Tibial nerve (tissue), 4 donors: ENCODE measurements around the gene PRLR.

Experiments used
- CTCF ChIP-seq, 5 experiments: fragments of 200-600 bp in 3 of 5; fragments of 450-650 bp in 2 of 5; sonication (generic) in 3 of 5; IDR thresholded peaks; one replicate each; pipeline ENCODE4 v1.5.1; 2016 to 2019; ENCODE audit warnings: antibody characterized with exemption in 5 of 5, mild to moderate bottlenecking in 3 of 5, moderate library complexity in 2 of 5
- EP300 ChIP-seq, 2 donors: sonication (generic); formaldehyde crosslinking; IDR thresholded peaks; one replicate each; pipeline ENCODE4 v1.6.1; 2017; ENCODE audit warnings: antibody characterized with exemption in 2 of 2, mild to moderate bottlenecking in 1 of 2
- POLR2A ChIP-seq, 2 donors: fragments of 450-650 bp; IDR thresholded peaks; one replicate each; pipeline ENCODE4 v1.6.1; 2017; ENCODE audit warnings: antibody characterized with exemption in 2 of 2, mild to moderate bottlenecking in 2 of 2, moderate library complexity in 2 of 2

GRCh38 chr5:35010676-35011075 lies 219.6 kb downstream of the PRLR start:
- TF ChIP-seq POLR2A (IDR thresholded peaks at IDR 0.05) (no peak), CTCF (IDR thresholded peaks at IDR 0.05) (no peak), EP300 (IDR thresholded peaks at IDR 0.05) (no peak)
